DND-41 (cell line): Measurements from ENCODE around the gene TMPRSS9.

Source experiments
- ATAC-seq: fragments of 200-7000 bp; cut with Tn5 transposase; 3 replicates; pipeline ENCODE4 v1.9.1; 2021; ENCODE audit warnings: low read depth; ENCODE audit not compliant: insufficient read depth
- DNase-seq: peaks from one replicate; pipeline ENCODE4 v3.0.0-alpha.2; 2020
- H2AFZ ChIP-seq: 2 replicates; pipeline ENCODE4 v1.6.0; 2012; ENCODE audit warnings: low read depth, low read length
- H3K27ac ChIP-seq: 2 replicates; pipeline ENCODE4 v1.5.1; 2012; ENCODE audit warnings: low read length, inconsistent platforms
- H3K27me3 ChIP-seq: fragments of 200-600 bp; sonication (generic); 2 replicates; pipeline ENCODE4 v1.6.0; 2012; ENCODE audit warnings: low read length, mild to moderate bottlenecking, inconsistent platforms; ENCODE audit not compliant: insufficient read depth, poor library complexity
- H3K36me3 ChIP-seq: 2 replicates; pipeline ENCODE4 v1.5.1; 2012; ENCODE audit warnings: low read length, inconsistent platforms; ENCODE audit not compliant: insufficient read depth
- H3K4me1 ChIP-seq: 2 replicates; pipeline ENCODE4 v1.5.1; 2012; ENCODE audit warnings: mild to moderate bottlenecking, low read length; ENCODE audit not compliant: insufficient read depth
- H3K4me2 ChIP-seq: 2 replicates; pipeline ENCODE4 v1.6.0; 2012; ENCODE audit warnings: mild to moderate bottlenecking, moderate library complexity, low read length, inconsistent platforms; ENCODE audit not compliant: insufficient read depth
- H3K4me3 ChIP-seq, 2 experiments: fragments of 200-600 bp in 1 of 2; shearing (Covaris generic) in 1 of 2; 2 replicates each; pipeline ENCODE4 v1.5.1; 2012 to 2016; ENCODE audit warnings: inconsistent platforms in 2 of 2, low read length in 2 of 2, mild to moderate bottlenecking in 2 of 2, low read depth in 1 of 2, moderate library complexity in 1 of 2
- H3K79me2 ChIP-seq: 2 replicates; pipeline ENCODE4 v1.6.0; 2012; ENCODE audit warnings: low read length, inconsistent platforms; ENCODE audit not compliant: insufficient read depth
- H3K9ac ChIP-seq: 2 replicates; pipeline ENCODE4 v1.6.0; 2012; ENCODE audit warnings: low read depth, mild to moderate bottlenecking, inconsistent platforms, low read length, moderate library complexity
- H3K9me3 ChIP-seq: 2 replicates; pipeline ENCODE4 v1.5.1; 2012; ENCODE audit warnings: low read length, moderate library complexity, mild to moderate bottlenecking, inconsistent platforms; ENCODE audit not compliant: insufficient read depth, severe bottlenecking
- H4K20me1 ChIP-seq: 2 replicates; pipeline ENCODE4 v1.6.0; 2012; ENCODE audit warnings: low read length; ENCODE audit not compliant: insufficient read depth
- EZH2 ChIP-seq: IDR thresholded peaks from 3 replicates; pipeline ENCODE4 v1.6.1; 2012; ENCODE audit warnings: borderline replicate concordance, low read depth, mild to moderate bottlenecking, moderate library complexity, low read length, inconsistent platforms; ENCODE audit not compliant: severe bottlenecking
- TF ChIP-seq, protein P1 (sequence below): IDR thresholded peaks from 2 replicates; pipeline ENCODE4 v1.5.1; 2012; ENCODE audit warnings: borderline replicate concordance, low read length, moderate library complexity, mild to moderate bottlenecking; ENCODE audit not compliant: poor library complexity, severe bottlenecking; ENCODE audit errors: extremely low read depth

TMPRSS9 gene

GRCh38 chr19:2356036-2356646, 3.9 kb upstream of the TMPRSS9 start:
- H4K20me1 ChIP-seq: peaks cover 3% of the 10 kb centered on the region
- peaks cover 35% of the 10 kb centered on the region for H3K36me3 ChIP-seq
- no peak overlapping the region for H2AFZ ChIP-seq
- no peaks in the 10 kb centered on the region for H3K27me3 ChIP-seq
- no peak overlapping the region for H3K9ac ChIP-seq
- H3K4me2 ChIP-seq: no peak overlapping the region
- no peaks in the 10 kb centered on the region for H3K79me2 ChIP-seq
- H3K27ac ChIP-seq: no peak overlapping the region
- TF ChIP-seq, protein P1, sequence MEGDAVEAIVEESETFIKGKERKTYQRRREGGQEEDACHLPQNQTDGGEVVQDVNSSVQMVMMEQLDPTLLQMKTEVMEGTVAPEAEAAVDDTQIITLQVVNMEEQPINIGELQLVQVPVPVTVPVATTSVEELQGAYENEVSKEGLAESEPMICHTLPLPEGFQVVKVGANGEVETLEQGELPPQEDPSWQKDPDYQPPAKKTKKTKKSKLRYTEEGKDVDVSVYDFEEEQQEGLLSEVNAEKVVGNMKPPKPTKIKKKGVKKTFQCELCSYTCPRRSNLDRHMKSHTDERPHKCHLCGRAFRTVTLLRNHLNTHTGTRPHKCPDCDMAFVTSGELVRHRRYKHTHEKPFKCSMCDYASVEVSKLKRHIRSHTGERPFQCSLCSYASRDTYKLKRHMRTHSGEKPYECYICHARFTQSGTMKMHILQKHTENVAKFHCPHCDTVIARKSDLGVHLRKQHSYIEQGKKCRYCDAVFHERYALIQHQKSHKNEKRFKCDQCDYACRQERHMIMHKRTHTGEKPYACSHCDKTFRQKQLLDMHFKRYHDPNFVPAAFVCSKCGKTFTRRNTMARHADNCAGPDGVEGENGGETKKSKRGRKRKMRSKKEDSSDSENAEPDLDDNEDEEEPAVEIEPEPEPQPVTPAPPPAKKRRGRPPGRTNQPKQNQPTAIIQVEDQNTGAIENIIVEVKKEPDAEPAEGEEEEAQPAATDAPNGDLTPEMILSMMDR: no peak
- TF ChIP-seq EZH2: no peak
- ATAC-seq (no peak), DNase-seq (no peak)
- no peaks in the 10 kb centered on the region for H3K4me1 ChIP-seq
- no peak overlapping the region for H3K4me3 ChIP-seq
- no peaks in the 10 kb centered on the region for H3K9me3 ChIP-seq

DNA sequence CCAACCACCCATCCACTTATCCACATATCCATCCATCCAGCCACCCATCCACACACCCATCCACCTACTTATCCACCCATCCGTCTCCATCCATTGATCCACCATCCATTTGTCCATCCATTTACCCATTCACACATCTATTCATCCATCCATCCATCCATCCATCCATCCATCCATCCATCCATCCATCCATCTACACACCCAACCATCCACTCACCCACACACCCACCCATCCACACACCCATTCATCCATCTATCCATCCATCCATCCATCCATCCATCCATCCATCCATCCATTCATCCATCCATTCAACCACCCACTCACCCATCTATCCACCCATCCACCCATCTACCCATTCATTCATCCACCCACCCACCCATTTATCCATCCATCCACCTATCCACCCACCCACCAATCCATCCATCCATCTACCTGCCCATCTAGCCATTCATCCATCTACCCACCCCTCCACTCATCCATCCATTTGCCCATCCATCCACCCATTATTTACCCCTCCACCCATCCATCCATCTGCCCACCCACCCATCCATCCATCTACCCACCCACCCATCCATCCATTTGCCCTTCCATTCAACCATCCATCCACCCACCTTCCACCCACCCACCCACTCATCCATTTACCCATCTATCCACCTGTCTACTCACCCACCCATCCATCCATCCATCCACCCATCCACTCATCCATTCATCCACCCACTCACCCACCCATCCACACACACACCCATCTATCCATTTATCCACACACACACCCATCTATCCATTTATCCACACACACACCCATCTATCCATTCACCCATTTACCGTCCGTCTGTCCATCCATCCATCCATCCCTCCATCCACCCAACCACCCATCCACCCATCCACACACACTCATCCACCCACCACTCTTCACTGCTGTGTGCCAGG, 2.5 kb upstream of the TMPRSS9 start:
- Histone ChIP-seq H2AFZ (no peak overlapping the region), H3K9me3 (no peaks in the 10 kb centered on the region), H3K4me2 (no peak overlapping the region), H3K27me3 (no peaks in the 10 kb centered on the region), H3K9ac (no peak overlapping the region), H3K4me3 (no peak overlapping the region), H3K27ac (no peak overlapping the region), H3K36me3 (peaks cover 23% of the 10 kb centered on the region), H4K20me1 (peaks cover 3% of the 10 kb centered on the region), H3K79me2 (no peaks in the 10 kb centered on the region), H3K4me1 (no peaks in the 10 kb centered on the region)
- no peak for ATAC-seq
- TF ChIP-seq EZH2: no peak
- TF ChIP-seq, protein P1: no peak
- no peak for DNase-seq

DNA sequence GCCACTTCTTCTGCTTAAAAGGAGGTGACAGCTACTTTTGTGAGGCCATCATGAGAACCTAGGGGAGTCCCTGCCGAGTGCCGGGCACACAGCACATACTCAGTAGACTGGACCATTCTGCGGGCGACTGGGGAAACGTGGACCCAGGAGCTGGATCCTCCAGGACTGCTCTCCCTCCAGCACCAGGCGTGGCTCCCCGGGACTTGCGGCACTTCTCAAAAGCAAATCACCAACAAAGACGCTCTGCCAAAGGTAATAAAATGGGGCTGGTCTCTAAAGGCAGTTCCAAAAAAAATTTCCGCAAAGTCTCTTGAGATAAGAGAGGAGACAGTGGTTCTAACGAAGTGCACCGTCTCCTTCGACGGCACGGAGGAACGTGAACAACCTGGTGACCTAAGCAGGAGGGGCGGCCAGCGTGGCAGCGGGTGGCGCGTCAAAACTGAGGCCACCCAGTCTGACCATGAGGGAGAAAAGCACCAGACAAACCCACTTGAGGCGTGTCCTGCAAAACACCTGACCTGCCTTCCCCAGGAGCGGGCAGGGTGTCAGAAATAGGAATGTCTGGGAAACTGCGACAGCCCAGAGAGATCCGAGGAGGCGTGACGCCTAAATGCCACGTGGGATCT, 1.4 kb upstream of the TMPRSS9 start:
- H3K9ac ChIP-seq: no peak overlapping the region
- no peak overlapping the region for H3K27ac ChIP-seq
- no peak overlapping the region for H2AFZ ChIP-seq
- H3K79me2 ChIP-seq: no peaks in the 10 kb centered on the region
- H3K4me1 ChIP-seq: no peaks in the 10 kb centered on the region
- H3K4me2 ChIP-seq: no peak overlapping the region
- peaks cover 12% of the 10 kb centered on the region for H3K36me3 ChIP-seq
- H3K27me3 ChIP-seq: no peaks in the 10 kb centered on the region
- TF ChIP-seq, protein P1: no peak
- TF ChIP-seq EZH2: no peak
- ATAC-seq (no peak), DNase-seq (no peak)
- no peak overlapping the region for H3K4me3 ChIP-seq
- no peaks in the 10 kb centered on the region for H3K9me3 ChIP-seq
- H4K20me1 ChIP-seq: peaks cover 3% of the 10 kb centered on the region
